Mucosa of stomach (tissue), 1 donor: ENCODE data around the gene KCNQ1OT1.
"Not testable (repeated sequence)": the region's sequence is repeated elsewhere in the genome, so short reads cannot be mapped to it uniquely, and the experiment has no call there.

Source experiments
- H3K27me3 ChIP-seq: one replicate; pipeline ENCODE4 v1.7.0; 2013; ENCODE audit warnings: mild to moderate bottlenecking, low read length; ENCODE audit not compliant: control insufficient read depth, insufficient read depth
- H3K36me3 ChIP-seq: one replicate; pipeline ENCODE4 v1.7.0; 2013; ENCODE audit warnings: low read length; ENCODE audit not compliant: control insufficient read depth, insufficient read depth
- H3K4me1 ChIP-seq: one replicate; pipeline ENCODE4 v1.7.0; 2013; ENCODE audit warnings: mild to moderate bottlenecking, low read length; ENCODE audit not compliant: control insufficient read depth, insufficient read depth
- H3K4me3 ChIP-seq: one replicate; pipeline ENCODE4 v1.7.0; 2013; ENCODE audit warnings: low read length
- H3K9ac ChIP-seq: one replicate; pipeline ENCODE4 v1.7.0; 2013; ENCODE audit warnings: mild to moderate bottlenecking, low read length, moderate library complexity
- H3K9me3 ChIP-seq: one replicate; pipeline ENCODE4 v1.7.0; 2013; ENCODE audit warnings: mild to moderate bottlenecking, low read length, moderate library complexity; ENCODE audit not compliant: control insufficient read depth
- donor health status: Pancreatic carcinoma.

The KCNQ1OT1 gene

DNA sequence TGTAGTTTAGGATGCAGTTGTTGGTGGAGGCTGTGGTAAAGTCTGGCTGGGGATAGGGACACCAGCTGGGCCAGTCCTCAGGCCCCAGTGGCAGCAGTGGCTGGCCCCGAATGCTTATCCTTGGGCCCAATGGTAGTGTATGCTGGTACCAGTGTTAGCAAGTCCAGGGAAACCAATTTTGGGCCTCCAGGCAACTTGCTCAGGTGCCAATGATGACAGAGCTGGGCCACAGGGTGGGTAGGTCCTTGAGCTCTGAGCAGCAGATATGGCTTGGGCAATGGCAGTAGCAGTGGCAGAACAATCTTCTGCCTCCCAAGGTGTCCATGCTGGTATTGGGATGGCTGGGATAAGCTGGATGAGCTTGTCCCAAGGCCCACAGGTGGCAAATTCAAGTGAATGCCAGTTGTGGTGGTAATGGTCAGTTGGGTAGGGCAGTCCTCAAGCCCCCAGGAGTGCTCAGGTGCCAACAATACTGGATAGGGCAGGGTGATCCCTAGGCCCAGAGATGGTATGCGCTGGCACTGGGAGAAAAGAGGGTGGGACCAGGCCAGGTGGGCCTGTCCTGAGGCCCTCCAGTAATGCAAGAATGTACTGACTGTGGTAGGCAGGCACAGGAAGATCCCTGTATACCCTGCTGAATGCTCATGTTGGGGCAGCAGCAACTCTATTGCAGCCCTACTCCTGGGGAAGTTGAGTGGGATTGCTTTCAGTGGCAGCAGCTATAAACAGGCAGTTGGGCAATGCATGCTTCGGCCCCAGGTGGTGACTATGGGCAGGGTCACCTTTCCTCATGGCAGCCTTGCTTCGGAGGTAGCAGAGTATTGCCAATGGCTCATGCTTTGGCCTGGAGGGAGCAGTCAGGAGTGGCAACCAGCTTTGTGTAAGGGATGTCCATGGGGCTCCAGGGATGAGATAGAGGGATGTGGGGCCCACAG, 54.7 kb downstream of the KCNQ1OT1 start:
- H3K4me1 ChIP-seq, result no peaks in the 10 kb centered on the region
- H3K27me3 ChIP-seq, result no peaks in the 10 kb centered on the region
- no peak overlapping the region for H3K4me3 ChIP-seq
- no peak overlapping the region for H3K9ac ChIP-seq
- H3K36me3 ChIP-seq, result no peaks in the 10 kb centered on the region
- peaks cover 26% of the 10 kb centered on the region for H3K9me3 ChIP-seq

DNA sequence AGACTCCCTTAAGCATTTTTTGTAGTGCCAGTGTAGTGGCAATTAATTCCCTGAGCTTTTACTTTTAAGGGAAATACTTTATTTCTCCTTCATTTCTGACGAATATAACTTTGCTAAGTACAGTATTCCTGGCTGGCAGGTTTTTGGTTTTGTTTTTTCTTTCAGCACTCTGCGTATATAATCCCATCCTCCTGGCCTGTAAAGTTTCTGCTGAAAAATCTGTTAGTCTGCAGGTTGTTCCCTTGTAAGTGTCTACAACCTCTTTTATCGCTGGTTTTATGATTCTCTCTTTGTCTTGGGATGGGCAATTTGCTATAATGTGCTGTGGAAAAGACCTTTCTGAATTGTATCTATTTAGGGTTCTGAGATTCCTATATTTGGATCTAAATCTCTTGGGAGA, 56.0 kb downstream of the KCNQ1OT1 start:
- H3K9ac ChIP-seq, result no peak overlapping the region
- H3K9me3 ChIP-seq, result peaks cover 29% of the 10 kb centered on the region
- no peaks in the 10 kb centered on the region for H3K27me3 ChIP-seq
- H3K4me1 ChIP-seq, result no peaks in the 10 kb centered on the region
- H3K4me3 ChIP-seq, result no peak overlapping the region
- H3K36me3 ChIP-seq, result no peaks in the 10 kb centered on the region

DNA sequence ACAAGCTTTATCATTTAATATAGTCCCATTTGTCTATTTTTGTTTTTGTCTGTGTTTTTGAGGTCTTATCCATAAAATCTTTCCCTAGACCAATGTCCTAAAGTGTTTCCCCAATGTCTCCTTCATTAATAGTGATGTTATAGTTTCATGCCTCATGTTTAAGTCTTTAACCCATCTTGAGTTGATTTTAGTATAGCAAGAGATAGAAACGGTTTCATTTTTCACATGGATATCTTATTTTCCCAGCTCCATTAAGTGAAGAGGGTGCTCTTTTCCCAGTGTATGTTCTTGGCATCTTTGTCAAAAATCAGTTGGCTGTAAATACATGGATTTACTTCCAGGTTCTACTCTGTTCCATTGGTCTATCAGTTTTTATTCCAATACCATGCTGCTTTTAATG, 58.2 kb downstream of the KCNQ1OT1 start:
- H3K9me3 ChIP-seq, result peaks cover 29% of the 10 kb centered on the region
- no peaks in the 10 kb centered on the region for H3K27me3 ChIP-seq
- H3K4me1 ChIP-seq, result no peaks in the 10 kb centered on the region
- H3K4me3 ChIP-seq, result no peak overlapping the region
- no peaks in the 10 kb centered on the region for H3K36me3 ChIP-seq
- no peak overlapping the region for H3K9ac ChIP-seq

DNA sequence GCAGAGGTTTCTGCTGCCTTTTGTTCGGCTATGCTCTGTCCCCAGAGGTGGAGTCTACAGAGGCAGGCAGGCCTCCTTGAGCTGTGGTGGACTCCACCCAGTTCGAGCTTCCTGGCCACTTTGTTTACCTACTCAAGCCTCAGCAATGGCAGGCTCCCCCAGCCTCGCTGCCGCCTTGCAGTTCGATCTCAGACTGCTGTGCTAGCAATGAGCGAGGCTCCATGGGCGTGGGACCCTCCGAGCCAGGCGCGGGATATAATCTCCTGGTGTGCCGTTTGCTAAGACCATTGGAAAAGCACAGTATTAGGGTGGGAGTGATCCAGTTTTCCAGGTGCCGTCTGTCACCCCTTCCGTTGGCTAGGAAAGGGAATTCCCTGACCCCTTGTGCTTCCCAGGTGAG, 60.0 kb downstream of the KCNQ1OT1 start:
- not testable (repeated sequence) for H3K36me3 ChIP-seq, H3K4me3 ChIP-seq, H3K4me1 ChIP-seq, H3K27me3 ChIP-seq, H3K9ac ChIP-seq
- peaks cover 17% of the 10 kb centered on the region for H3K9me3 ChIP-seq

DNA sequence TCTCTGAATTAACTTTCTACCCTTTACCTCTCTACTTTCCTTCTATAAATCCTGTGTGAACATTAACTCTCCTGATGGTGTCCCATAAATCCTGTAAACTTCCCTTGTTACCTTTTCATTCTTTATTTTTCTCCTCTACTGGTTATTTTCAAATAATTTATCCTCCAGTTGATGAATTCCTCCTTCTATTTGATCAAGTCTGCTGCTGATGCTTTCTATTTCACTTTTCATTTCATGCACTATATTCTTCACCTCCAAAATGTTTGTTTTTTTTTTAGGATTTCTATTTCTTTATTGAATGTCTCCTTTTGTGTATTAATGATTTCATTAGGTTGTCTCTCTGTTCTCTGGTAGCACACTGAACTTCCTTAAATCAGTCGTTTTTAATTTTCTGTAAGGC, 68.6 kb downstream of the KCNQ1OT1 start:
- Histone ChIP-seq H3K4me1 (no peaks in the 10 kb centered on the region), H3K27me3 (no peaks in the 10 kb centered on the region), H3K4me3 (no peak overlapping the region), H3K36me3 (no peaks in the 10 kb centered on the region), H3K9ac (no peak overlapping the region), H3K9me3 (peaks cover 4% of the 10 kb centered on the region)

DNA sequence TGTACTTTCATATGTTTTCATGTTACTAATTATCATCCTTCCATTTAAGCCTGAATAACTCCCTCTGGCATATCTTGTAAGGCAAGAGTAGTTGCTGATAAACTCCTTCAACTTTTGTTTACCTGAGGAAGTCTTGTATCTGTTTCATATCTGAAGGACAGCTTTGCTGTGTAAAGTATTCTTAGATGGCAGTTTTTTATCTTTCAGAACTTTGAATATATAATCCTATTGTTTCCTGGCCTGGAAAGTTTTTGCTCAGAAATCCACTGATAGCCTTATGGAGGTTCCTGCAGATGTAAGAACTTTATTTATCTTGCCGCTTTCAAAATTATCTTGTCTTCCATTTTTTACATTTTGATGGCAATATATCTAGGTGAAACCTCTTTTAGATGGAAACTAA, 69.1 kb downstream of the KCNQ1OT1 start:
- Histone ChIP-seq H3K9ac (no peak overlapping the region), H3K36me3 (no peaks in the 10 kb centered on the region), H3K4me3 (no peak overlapping the region), H3K27me3 (no peaks in the 10 kb centered on the region), H3K4me1 (no peaks in the 10 kb centered on the region), H3K9me3 (peaks cover 4% of the 10 kb centered on the region)

DNA sequence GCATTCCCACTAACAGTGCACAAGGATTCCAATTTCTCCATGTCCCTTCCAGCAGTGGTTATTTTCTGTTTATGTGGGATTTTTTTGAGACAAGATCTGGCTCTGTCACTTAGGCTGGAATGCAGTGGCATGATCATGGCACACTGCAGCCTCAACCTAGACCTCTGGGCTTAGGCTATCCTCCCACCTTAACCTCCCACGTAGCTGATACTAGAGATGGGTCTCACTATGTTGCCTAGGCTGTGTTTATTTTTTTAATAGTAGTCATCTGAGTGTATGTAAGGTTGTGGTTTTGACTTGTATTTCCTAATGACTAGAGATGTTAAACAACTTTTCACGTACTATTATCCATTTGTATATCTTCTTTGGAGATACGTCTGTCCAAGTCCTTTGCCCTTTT, 74.6 kb downstream of the KCNQ1OT1 start:
- no peaks in the 10 kb centered on the region for H3K4me1 ChIP-seq

DNA sequence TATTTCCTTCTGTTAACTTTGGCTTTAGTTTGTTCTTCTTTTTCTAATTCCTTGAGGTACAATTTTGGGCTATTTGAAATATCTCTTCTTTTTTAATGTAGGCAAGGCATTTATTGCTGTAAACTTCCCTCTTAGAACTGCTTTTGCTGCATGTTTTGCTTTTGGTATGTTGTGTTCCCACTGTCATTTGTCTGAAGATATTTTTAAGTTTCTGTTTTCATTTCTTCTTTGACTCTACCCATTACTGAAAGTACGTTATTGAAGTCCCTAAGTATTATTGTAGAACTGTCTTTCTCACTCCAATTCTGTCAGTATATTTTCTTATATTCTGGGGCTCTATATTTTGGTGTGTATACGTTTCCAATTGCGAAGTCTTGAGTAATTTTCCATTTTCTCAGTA, 77.9 kb downstream of the KCNQ1OT1 start:
- Histone ChIP-seq H3K4me1 (no peaks in the 10 kb centered on the region), H3K27me3 (no peaks in the 10 kb centered on the region), H3K9me3 (no peaks in the 10 kb centered on the region), H3K9ac (no peak overlapping the region), H3K36me3 (no peaks in the 10 kb centered on the region), H3K4me3 (no peak overlapping the region)

More for the DNA sequence above, 74.6 kb downstream of the KCNQ1OT1 start:
- Histone ChIP-seq H3K9me3 (no peaks in the 10 kb centered on the region), H3K4me3 (no peak overlapping the region), H3K9ac (no peak overlapping the region), H3K36me3 (no peaks in the 10 kb centered on the region), H3K27me3 (no peaks in the 10 kb centered on the region)

DNA sequence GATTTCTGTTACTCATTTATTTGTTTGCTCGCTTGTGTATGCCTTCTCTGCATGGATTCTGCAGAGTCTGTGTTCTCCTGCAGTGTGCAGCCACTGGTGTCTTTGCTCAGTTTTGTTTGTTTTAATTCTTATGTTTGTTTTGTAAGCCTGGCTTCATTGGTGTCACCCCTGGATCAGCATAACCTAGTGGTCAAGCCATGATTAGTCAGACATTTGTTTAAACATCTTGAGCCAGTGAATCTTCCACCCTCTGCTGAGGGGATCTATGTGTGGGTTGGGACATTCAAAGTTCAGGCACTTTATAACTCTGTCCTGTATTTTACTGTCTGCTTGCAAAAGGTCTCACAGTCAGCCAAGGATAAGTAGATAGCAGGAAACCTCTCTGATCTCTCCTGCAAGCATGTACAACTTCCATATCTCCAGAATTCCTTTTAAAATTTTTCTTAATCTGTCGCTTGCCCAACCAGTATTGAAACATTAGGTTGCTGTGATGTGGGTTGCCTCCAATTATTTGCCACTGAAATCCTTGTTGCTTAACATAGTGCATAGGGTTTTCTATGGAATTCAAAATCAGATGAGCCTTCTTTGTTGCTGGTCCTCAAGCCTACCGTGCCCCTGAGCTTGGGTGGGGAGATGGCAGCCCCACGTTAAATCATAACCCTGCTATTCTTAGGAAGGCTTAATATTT, 86.8 kb downstream of the KCNQ1OT1 start:
- H3K4me1 ChIP-seq, result no peaks in the 10 kb centered on the region
- no peak overlapping the region for H3K4me3 ChIP-seq
- no peaks in the 10 kb centered on the region for H3K9me3 ChIP-seq
- no peaks in the 10 kb centered on the region for H3K36me3 ChIP-seq
- H3K27me3 ChIP-seq, result no peaks in the 10 kb centered on the region
- H3K9ac ChIP-seq, result no peak overlapping the region

DNA sequence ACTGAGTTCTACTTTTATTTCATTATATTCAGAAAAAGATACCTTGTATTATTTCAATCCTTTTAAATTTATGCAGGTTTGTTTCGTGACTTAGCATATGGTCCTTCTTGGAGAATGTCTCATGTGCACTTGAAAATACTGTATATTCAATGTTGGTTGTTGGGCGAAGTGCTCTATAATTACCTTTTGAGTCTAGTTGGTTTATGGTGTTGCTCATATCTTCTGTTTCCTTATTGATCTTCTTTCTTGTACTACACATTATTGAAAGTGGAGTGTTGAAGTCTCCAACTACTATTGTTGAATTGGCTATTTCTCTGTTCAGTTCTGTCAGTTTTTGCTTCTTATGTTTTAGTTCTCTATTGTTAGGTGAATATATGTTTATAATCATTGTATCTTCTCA, 90.4 kb downstream of the KCNQ1OT1 start:
- H3K27me3 ChIP-seq, result no peaks in the 10 kb centered on the region
- H3K4me3 ChIP-seq, result no peak overlapping the region
- no peaks in the 10 kb centered on the region for H3K9me3 ChIP-seq
- H3K9ac ChIP-seq, result no peak overlapping the region
- H3K36me3 ChIP-seq, result no peaks in the 10 kb centered on the region
- H3K4me1 ChIP-seq, result no peaks in the 10 kb centered on the region

DNA sequence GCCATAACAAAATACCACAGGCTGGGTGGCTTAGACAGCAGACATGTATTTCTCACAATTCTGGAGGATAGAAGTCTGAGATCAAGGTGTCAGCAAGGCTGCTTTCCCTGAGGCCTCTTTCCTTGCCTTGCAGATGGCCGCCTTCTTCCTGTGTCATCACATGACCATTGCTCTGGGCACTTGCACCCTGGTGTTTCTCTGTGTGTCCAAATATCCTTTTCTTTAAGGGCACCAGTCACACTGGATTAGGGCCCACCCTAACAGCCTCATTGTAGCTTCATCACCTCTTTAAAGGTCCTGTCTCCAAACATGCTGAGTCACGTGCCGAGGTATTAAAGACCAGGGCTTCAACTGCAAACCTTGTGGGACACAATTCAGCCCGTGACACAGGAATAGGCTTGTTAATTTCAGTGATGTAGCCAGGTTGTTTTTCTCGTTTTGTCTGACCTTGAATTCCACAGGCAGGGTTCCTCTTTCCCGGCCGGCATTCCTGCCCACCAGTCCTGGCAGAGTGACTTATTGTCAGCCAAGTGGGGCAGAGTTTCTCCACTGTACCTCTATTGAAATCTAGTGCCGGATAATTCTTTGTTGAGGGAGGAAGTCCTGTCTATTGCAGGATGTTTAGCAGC, 100.1 kb downstream of the KCNQ1OT1 start:
- no peaks in the 10 kb centered on the region for H3K4me1 ChIP-seq
- no peak overlapping the region for H3K4me3 ChIP-seq
- no peaks in the 10 kb centered on the region for H3K9me3 ChIP-seq
- no peak overlapping the region for H3K9ac ChIP-seq
- no peaks in the 10 kb centered on the region for H3K27me3 ChIP-seq
- no peaks in the 10 kb centered on the region for H3K36me3 ChIP-seq

DNA sequence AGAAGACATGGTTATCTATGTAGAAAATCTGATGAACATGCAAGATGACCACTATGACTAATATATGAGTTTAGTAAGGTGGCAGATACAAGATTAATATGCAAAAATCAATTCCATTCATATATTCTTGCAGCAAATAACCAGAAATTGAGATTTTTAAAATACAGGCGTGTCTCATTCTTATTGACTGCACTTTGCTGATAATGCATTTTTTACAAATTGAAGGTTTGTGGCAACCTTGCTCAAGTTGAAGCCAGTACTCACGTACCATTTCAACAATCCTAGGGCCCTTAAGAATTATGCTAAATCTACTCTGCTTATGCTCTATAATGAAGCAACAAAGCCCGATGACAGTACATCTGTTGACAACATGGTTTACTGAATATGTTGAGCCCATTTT, 104.6 kb downstream of the KCNQ1OT1 start:
- Histone ChIP-seq H3K4me3 (no peak overlapping the region), H3K9me3 (no peaks in the 10 kb centered on the region), H3K4me1 (no peaks in the 10 kb centered on the region), H3K9ac (no peak overlapping the region), H3K27me3 (no peaks in the 10 kb centered on the region), H3K36me3 (no peaks in the 10 kb centered on the region)
